ENCODE measurements around the gene SERGEF. TPM values are rescaled to one million over a fixed set of nuclear protein-coding genes. Genes with fewer than 3 reads are reported as not detected.

Gene SERGEF
- total RNA-seq, 2 donors from 2014 or later = 34.6 to 39.8 TPM

DNA sequence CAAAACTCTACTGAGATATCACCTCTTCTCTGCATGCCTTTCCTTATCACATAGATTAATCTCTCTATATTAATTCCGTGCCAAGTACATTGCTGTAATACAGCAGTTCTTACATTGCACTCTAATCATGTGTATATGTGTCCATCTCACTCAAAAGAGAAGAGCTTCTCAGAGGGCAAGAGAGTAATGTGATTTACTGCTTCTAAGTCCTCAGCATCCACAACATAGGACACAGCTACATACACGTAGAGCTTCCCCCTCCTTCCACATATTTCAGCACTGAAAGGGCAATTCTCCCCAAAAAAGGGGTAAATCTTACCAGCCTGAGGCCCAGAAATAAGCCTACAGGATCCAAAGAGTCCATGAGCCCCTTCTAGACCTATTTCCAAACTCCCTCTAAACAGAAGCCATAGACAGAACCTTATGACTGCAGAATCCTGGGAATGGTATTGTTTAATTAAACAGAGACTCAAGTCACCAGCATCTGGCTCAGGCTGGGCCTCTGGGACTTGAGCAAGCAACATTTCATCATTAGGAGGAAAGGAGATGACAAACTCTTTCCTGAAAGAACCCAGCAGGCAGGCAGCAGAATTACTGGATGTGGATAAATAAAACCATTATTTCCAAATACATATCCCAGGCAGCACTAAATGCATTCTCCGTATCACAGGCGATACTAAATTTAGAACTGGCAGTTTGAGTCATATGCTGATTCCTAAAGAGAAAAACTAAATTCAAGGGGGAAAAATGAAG lies 191.0 kb downstream of the SERGEF start:
- peaks cover 7% of the 10 kb centered on the region for H3K36me3 Mint-ChIP-seq (ENCODE audit: low read depth)
- no peak overlapping the region for H3K4me3 Mint-ChIP-seq
- no peak for DNase-seq
- no peaks in the 10 kb centered on the region for H3K9me3 ChIP-seq (ENCODE audit: control insufficient read depth, low read length, poor library complexity, severe bottlenecking)
- no peaks in the 10 kb centered on the region for H3K27me3 Mint-ChIP-seq
- H3K4me1 Mint-ChIP-seq = peaks cover 8% of the 10 kb centered on the region
- no peak for ATAC-seq
- H3K27ac Mint-ChIP-seq = no peak overlapping the region

DNA sequence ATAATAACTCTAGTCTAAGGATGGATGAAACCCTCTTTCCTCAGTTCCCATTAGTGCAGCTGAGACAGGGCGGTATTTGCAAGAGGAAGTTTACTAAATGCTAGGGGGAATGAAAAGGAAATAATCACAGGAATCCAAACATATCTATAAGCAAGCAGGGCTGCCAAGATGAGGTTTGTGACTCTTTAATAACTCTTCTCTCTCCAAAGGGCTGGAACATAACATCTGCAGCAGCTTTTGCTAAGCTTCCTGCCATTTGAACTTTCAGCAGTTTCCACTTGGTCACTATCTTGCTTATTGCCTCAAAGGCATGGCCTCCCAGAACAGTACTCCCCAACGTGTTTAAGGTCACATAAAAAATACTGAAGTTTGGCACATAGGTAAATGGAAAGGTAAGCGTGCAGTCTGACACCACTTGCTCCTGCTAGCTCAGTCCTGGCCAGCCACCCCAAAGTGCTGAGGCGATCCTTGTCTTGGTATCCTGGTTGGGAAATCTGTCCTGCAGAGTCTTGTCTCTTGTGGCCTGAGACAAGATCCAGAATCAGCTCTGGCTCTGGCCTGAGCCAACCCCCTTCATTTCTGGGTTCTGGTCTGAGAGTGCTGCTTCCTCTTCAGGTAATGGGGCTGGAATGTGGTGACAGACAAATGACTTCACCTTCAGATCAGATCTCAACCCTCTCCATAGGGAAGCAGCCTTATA lies 196.5 kb downstream of the SERGEF start:
- ATAC-seq (no peak), DNase-seq (no peak)
- H3K4me1 Mint-ChIP-seq = peaks cover 6% of the 10 kb centered on the region
- no peaks in the 10 kb centered on the region for H3K9me3 ChIP-seq (ENCODE audit: control insufficient read depth, low read length, poor library complexity, severe bottlenecking)
- H3K27ac Mint-ChIP-seq = no peak overlapping the region
- H3K4me3 Mint-ChIP-seq = no peak overlapping the region
- peaks cover 11% of the 10 kb centered on the region for H3K36me3 Mint-ChIP-seq (ENCODE audit: low read depth)
- no peaks in the 10 kb centered on the region for H3K27me3 Mint-ChIP-seq

DNA sequence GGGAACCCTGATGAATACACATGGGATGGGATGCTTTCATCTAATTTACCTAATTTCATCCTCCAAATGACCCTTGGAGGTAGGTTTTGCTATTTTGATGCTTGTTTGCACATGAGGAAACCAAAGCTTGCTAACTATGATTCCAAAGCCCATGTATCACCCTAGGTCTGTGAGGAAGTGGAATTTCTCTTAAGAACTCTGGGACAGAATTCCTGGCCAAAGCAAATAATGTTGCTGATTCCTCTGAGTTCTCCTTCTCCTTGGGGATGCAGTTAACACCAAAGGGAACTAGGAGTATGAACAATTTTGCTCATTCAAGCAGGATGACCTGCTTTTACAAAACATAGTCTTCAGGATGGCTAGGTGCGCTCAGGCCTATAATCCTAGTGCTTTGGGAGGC lies 198.3 kb downstream of the SERGEF start:
- H3K27ac Mint-ChIP-seq = no peak overlapping the region
- H3K4me3 Mint-ChIP-seq = no peak overlapping the region
- peaks cover 5% of the 10 kb centered on the region for H3K4me1 Mint-ChIP-seq
- peaks cover 11% of the 10 kb centered on the region for H3K36me3 Mint-ChIP-seq (ENCODE audit: low read depth)
- ATAC-seq (no peak), DNase-seq (no peak)
- no peaks in the 10 kb centered on the region for H3K9me3 ChIP-seq (ENCODE audit: control insufficient read depth, low read length, poor library complexity, severe bottlenecking)
- no peaks in the 10 kb centered on the region for H3K27me3 Mint-ChIP-seq

DNA sequence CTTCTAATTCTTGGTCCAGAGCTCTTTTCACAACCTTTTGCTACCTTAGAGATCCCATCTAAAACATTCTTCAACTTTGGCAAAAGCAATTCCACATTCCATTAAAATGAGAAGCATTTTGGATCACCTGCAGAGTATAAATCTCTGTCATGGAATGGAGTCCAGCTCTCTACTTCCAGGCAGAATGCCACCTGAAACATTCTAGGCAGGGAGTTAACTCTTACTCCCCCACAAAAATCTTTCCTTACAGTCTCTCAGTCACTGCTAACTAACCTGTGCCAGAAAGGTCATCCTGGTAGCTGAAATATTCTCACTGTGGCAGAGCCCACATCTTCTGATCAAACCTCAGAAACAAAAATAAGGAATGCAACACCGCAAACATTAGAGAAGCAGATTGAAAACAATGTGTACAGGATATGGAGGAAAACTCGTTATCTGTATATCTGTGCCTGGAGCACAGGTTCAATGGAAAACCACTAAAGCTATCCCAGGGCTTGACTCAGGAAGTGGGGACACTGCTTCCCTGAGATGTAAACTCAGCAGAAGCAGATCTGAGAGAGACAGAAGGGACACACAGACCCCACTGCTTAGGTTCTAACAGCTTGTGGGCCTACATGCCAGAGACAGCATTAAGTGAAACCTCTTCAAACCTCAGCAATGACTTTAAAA lies 199.3 kb downstream of the SERGEF start:
- DNase-seq (no peak), ATAC-seq (no peak)
- peaks cover 3% of the 10 kb centered on the region for H3K4me1 Mint-ChIP-seq
- H3K27me3 Mint-ChIP-seq = no peaks in the 10 kb centered on the region
- H3K9me3 ChIP-seq (ENCODE audit: control insufficient read depth, low read length, poor library complexity, severe bottlenecking) = no peaks in the 10 kb centered on the region
- no peak overlapping the region for H3K27ac Mint-ChIP-seq
- peaks cover 11% of the 10 kb centered on the region for H3K36me3 Mint-ChIP-seq (ENCODE audit: low read depth)
- H3K4me3 Mint-ChIP-seq = no peak overlapping the region

DNA sequence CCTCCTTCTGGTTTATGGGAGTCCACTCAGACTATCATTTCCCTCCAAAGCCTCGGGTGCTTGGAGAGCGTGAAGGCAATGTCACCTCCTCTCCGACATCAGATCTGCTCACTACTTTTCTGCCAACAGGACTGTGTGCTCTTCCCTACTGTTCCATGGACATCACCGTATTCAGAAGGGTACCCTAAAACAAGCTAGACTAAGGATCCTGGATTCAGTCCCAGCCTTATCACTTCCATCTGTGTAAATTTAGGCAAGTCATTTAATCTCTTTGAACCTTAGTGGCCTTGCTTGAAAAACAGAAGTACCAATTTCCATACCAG lies 200.0 kb downstream of the SERGEF start:
- no peak for ATAC-seq
- DNase-seq = no peak
- Mint-ChIP-seq H3K4me3 (no peak overlapping the region), H3K27ac (no peak overlapping the region), H3K36me3 (ENCODE audit: low read depth) (peaks cover 11% of the 10 kb centered on the region), H3K4me1 (peaks cover 3% of the 10 kb centered on the region), H3K27me3 (no peaks in the 10 kb centered on the region)
- no peaks in the 10 kb centered on the region for H3K9me3 ChIP-seq (ENCODE audit: control insufficient read depth, low read length, poor library complexity, severe bottlenecking)

DNA sequence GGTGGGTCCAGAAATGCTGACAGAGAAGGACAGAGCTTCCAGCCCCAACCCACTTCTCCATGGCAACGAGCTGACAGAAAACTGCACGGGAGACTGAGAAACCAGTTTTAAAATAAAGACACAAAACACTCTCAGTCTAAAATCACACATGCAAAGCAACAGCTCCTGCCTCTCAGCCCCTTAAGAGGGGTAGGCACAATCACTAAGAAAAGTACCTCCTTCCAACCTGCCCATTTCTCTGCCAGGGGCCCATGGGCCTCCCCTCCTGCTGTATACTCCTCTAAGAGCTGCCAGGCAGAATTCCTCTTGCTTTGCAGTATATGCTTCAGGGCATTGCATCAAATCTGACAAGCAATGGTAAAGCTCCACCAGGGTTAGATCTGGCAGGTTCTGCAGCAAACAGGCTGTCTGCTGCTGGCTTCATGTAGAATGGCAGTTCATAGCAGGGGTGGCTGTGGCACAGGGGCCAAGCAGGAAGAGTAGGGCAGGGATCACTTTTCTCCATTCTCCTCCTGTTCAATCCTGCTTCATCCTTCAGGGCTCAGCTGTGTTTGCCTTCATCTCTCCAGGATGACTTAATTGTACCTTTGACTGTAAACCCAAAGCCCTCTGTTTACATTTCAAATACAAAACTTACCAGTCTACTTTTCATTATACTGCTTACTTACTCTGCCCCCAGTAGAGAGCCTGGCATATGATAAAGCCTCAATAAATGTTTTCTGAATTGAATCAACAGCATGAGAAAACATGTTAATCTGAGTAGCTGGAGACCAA lies 200.6 kb downstream of the SERGEF start:
- Mint-ChIP-seq H3K27ac (no peak overlapping the region), H3K36me3 (ENCODE audit: low read depth) (peaks cover 8% of the 10 kb centered on the region), H3K27me3 (no peaks in the 10 kb centered on the region), H3K4me1 (peaks cover 3% of the 10 kb centered on the region), H3K4me3 (no peak overlapping the region)
- ATAC-seq = no peak
- no peaks in the 10 kb centered on the region for H3K9me3 ChIP-seq (ENCODE audit: control insufficient read depth, low read length, poor library complexity, severe bottlenecking)
- DNase-seq = no peak

DNA sequence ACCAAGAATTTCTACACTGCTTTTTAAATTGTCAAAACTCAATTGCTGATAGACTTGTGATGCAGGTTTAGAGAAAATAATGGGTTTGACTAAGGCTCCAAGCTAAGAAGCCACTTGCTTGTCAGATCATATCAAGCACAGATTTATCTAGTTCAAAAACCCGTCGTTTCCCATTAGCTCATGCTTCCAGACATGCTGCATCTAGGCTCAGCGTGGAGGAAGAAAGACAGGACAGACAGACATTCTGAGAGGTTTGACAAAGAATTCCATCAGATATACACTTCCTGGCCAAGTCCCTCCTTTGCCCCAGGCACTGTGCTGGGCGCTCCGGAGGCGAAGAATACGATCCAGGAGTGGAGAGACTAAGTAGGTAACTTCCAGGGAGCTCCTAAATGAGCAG lies 201.5 kb downstream of the SERGEF start:
- Mint-ChIP-seq H3K4me1 (peaks cover 3% of the 10 kb centered on the region), H3K4me3 (no peak overlapping the region), H3K27ac (no peak overlapping the region), H3K27me3 (no peaks in the 10 kb centered on the region), H3K36me3 (ENCODE audit: low read depth) (peaks cover 8% of the 10 kb centered on the region)
- no peak for ATAC-seq
- no peaks in the 10 kb centered on the region for H3K9me3 ChIP-seq (ENCODE audit: control insufficient read depth, low read length, poor library complexity, severe bottlenecking)
- DNase-seq = no peak

DNA sequence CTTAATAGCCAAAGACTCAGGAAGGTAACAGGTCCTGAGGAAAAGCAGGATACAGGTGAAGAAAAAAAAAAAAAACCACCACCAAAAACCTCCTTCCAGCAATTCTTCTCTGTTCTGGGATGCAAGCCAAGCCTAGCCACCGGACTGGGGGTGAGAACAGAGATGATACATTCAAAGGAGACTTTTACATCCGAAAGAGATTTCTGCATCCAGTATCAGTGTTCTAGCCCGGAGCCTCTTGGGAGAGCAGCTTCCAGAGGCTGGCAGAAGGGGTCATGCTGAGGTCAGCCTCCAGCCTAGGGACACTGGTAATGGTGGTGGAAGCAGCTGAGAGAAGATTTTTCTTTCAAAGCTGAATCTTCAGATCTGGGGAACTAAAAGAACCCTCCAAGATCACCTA lies 202.1 kb downstream of the SERGEF start:
- no peaks in the 10 kb centered on the region for H3K27me3 Mint-ChIP-seq

DNA sequence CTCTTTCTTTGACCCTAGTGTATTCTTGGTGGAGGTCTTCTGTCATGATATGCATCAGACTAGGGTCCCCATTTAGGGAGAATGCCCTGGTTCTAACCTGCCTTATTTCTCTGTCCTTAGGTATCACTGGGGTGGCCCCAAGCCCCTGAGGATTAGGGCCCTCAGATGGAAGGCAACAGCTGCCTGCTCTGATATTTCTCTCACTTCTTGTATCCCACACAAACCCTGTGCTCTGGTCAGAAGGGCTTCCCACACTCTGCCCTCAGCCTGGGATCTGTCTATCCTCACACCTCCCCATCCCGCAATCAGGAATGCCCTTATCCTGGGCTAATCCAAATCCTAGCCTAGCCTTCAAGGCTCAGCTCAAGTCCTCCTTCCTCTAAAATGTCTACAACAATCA lies 202.8 kb downstream of the SERGEF start:
- Mint-ChIP-seq H3K27me3 (no peaks in the 10 kb centered on the region), H3K36me3 (ENCODE audit: low read depth) (peaks cover 8% of the 10 kb centered on the region)

More for the DNA sequence above, 202.1 kb downstream of the SERGEF start:
- Mint-ChIP-seq H3K4me3 (no peak overlapping the region), H3K4me1 (peaks cover 3% of the 10 kb centered on the region), H3K36me3 (ENCODE audit: low read depth) (peaks cover 8% of the 10 kb centered on the region), H3K27ac (no peak overlapping the region)
- no peak for DNase-seq
- no peaks in the 10 kb centered on the region for H3K9me3 ChIP-seq (ENCODE audit: control insufficient read depth, low read length, poor library complexity, severe bottlenecking)
- ATAC-seq = no peak

DNA sequence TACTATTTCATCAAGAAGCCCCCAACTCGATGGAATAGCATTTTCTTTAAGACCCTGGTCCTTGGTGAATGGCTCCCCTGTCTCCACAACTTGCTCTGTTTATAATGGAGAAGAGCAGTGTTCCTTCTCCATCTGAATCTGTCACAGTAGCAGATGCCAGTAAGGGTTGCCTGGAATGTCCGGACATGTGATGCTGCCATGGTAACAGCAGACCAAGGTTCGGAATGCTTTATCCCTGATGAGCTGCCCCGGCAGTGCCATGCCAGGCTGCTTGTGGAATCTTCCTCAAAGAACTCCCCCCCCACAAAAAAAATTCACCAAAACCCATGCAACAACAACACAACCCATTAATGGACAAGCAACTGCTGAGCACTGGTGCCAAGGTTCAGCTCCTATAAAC lies 205.8 kb downstream of the SERGEF start:
- H3K27ac Mint-ChIP-seq = no peak overlapping the region
- no peaks in the 10 kb centered on the region for H3K4me1 Mint-ChIP-seq
- ATAC-seq (no peak), DNase-seq (no peak)
- no peaks in the 10 kb centered on the region for H3K9me3 ChIP-seq (ENCODE audit: control insufficient read depth, low read length, poor library complexity, severe bottlenecking)
- no peak overlapping the region for H3K4me3 Mint-ChIP-seq
- H3K36me3 Mint-ChIP-seq (ENCODE audit: low read depth) = peaks cover 3% of the 10 kb centered on the region
- no peaks in the 10 kb centered on the region for H3K27me3 Mint-ChIP-seq

More for the DNA sequence above, 202.8 kb downstream of the SERGEF start:
- H3K4me1 Mint-ChIP-seq = peaks cover 3% of the 10 kb centered on the region
- DNase-seq (no peak), ATAC-seq (no peak)
- no peak overlapping the region for H3K4me3 Mint-ChIP-seq
- H3K27ac Mint-ChIP-seq = no peak overlapping the region
- no peaks in the 10 kb centered on the region for H3K9me3 ChIP-seq (ENCODE audit: control insufficient read depth, low read length, poor library complexity, severe bottlenecking)

DNA sequence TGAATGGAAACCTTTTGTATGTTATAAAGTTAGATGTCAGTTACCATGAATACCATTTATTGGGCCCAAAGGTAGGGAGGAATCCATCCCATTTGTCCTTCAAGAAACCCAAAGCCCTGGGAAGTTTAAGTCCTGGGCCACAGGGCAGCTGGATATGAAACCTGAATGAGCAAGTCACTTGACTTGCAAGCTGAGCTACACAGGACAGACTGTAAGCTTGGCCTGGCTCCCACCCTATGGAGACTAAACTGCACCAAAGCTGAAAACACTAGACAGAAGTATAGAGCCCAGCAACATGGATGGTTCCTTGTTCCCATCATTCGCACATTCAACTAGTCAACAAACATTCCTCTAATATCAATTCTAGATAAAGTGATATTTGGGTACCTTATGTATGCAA lies 207.0 kb downstream of the SERGEF start:
- no peaks in the 10 kb centered on the region for H3K9me3 ChIP-seq (ENCODE audit: control insufficient read depth, low read length, poor library complexity, severe bottlenecking)
- H3K27ac Mint-ChIP-seq = no peak overlapping the region

DNA sequence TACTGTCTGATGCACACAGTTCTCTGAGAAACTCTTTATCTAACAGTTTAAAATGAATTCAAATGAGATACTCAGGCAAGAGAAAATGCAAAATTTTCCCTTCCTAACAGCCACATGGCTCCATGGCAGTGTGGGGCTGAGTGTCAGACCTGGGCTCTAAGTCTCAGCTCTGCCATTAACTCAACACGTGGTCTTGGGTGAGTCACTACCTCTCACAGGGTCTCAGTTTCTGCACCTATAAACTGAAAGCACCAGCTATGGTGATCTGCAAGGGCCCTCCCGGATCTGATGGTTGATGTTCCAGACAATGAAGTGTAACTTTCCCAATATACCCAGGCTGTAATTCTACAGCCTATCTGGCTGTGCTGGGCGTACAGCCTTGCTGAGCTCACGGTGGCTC lies 207.8 kb downstream of the SERGEF start:
- Mint-ChIP-seq H3K36me3 (ENCODE audit: low read depth) (peaks cover 3% of the 10 kb centered on the region), H3K4me1 (no peaks in the 10 kb centered on the region), H3K27ac (no peak overlapping the region), H3K27me3 (no peaks in the 10 kb centered on the region), H3K4me3 (no peak overlapping the region)
- no peak for ATAC-seq
- H3K9me3 ChIP-seq (ENCODE audit: control insufficient read depth, low read length, poor library complexity, severe bottlenecking) = no peaks in the 10 kb centered on the region
- DNase-seq = no peak

More for the DNA sequence above, 207.0 kb downstream of the SERGEF start:
- Mint-ChIP-seq H3K4me3 (no peak overlapping the region), H3K4me1 (no peaks in the 10 kb centered on the region), H3K27me3 (no peaks in the 10 kb centered on the region), H3K36me3 (ENCODE audit: low read depth) (peaks cover 3% of the 10 kb centered on the region)
- ATAC-seq = no peak
- DNase-seq = no peak

DNA sequence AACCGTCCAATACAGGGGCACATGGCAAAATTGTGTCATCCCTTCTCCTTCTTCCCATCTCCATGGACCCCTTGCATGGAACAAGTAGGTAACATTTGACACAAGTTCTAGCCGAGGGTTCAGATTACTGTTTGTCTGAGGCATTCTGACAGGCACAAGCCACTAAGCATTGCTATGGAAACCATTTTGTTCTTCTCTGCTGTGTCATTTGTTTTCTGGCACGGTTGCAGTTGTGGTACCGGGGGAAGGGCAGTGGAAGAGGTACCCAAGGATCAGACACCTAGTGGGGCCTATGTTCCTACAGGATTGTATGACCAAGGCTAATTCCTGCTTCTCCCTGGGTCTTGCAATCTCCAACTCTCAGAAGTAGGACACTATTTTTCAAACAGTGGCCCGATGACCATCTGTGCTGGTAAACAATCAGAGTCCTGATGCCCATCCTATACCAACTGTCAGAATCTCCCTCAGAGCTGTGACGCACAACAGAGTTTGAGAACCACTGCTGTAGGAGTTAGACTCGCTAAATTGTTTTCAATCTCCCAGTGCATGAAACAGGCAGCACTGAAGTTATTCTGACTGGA lies 209.0 kb downstream of the SERGEF start:
- Mint-ChIP-seq H3K27ac (no peak overlapping the region), H3K27me3 (no peaks in the 10 kb centered on the region), H3K4me1 (no peaks in the 10 kb centered on the region), H3K36me3 (ENCODE audit: low read depth) (peaks cover 5% of the 10 kb centered on the region), H3K4me3 (no peak overlapping the region)
- ATAC-seq = no peak
- DNase-seq = no peak
- no peaks in the 10 kb centered on the region for H3K9me3 ChIP-seq (ENCODE audit: control insufficient read depth, low read length, poor library complexity, severe bottlenecking)

Measured in T-helper 17 cell (primary cell).